ENCODE results near the gene HHAT.

HHAT gene

DNA sequence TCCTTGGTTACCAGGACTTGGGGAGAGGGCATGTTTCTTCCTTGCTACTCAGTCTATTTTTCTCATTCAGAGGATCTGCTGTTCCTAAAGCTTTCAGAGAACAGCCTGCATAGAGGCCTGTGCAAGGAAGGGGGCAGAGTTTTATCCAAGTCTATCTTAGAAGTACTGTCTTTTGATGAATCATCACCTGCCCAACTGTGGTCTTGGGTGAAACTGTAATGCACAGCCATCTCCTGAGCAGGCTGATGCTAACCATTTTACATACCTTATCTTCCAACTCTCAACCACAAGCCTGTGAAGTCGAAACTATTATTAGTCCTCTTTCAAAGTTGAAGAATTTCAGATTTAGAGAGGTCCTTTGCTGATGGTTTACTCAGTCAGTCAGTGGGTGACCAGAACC is 368.0 kb downstream of the HHAT start:
- Histone ChIP-seq H4K8ac (ENCODE audit: low read length) (no peak overlapping the region), H3K79me1 (replicated peaks; ENCODE audit: low read length, poor library complexity, severe bottlenecking) (no peaks in the 10 kb centered on the region), H3K36me3 (ENCODE audit: control insufficient read depth in 1 of 2, insufficient read depth in 2 of 2, low read depth in 1 of 2, low read length in 2 of 2) (peaks cover 0 to 4% of the 10 kb centered on the region in 2 experiments), H3K27ac (ENCODE audit: low read length, poor library complexity, severe bottlenecking) (no peak overlapping the region), H3K4ac (ENCODE audit: low read depth in 1 of 2, low read length in 2 of 2) (no peak overlapping the region), H3K9ac (ENCODE audit: low read length) (no peak overlapping the region), H3K4me1 (ENCODE audit: control insufficient read depth, insufficient read depth, low read depth, low read length) (no peaks in the 10 kb centered on the region), H2BK120ac (ENCODE audit: low read depth, low read length) (no peak overlapping the region), H2AK5ac (ENCODE audit: low read length, severe bottlenecking) (no peak overlapping the region), H3K14ac (ENCODE audit: low read length in 2 of 2) (no peak overlapping the region), H3K4me2 (ENCODE audit: low read length, poor library complexity, severe bottlenecking) (no peak overlapping the region), H2BK5ac (ENCODE audit: low read depth, low read length, poor library complexity, severe bottlenecking) (no peak overlapping the region), H2BK15ac (ENCODE audit: low read depth, poor library complexity, severe bottlenecking) (no peak overlapping the region), H4K91ac (ENCODE audit: low read length) (no peak overlapping the region), H2AFZ (ENCODE audit: low read depth, low read length) (no peak overlapping the region), H3K27me3 (ENCODE audit: control insufficient read depth in 1 of 2, insufficient read depth in 1 of 2, low read length in 2 of 2) (no peaks in the 10 kb centered on the region), H3K23ac (ENCODE audit: low read length in 2 of 2) (no peak overlapping the region), H2BK12ac (ENCODE audit: low read length in 2 of 2) (no peak overlapping the region), H3K9me3 (ENCODE audit: control insufficient read depth, low read length) (no peaks in the 10 kb centered on the region), H3K18ac (ENCODE audit: low read depth in 1 of 2, low read length in 2 of 2) (no peak overlapping the region), H3K4me3 (ENCODE audit: insufficient read depth in 1 of 2, low read depth in 1 of 2, low read length in 2 of 2) (no peak overlapping the region)
- no peak for DNase-seq
- 100% methylated on average over 1 of the region's 1 CpG for WGBS

DNA sequence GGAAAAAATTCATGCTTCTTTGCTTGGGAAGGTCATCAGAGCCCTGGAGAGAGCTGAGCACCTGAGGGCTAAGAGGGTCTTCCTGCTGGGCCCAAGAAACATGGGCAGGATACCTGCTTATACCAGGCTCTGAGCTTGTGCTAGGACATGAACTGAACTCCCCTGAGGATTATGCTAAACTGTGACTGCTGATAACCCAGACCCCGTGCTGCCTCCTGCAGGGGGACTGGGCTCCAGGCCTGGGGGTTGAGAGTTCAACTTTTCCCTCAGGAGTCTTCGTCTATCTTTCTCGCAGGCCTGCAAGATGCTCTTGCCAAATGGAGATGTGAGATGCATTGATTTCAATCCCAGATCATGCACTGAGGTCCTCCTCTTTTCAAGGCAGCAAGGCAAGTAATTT is 368.5 kb downstream of the HHAT start:
- 46% methylated on average over 3 of the region's 3 CpGs for WGBS
- H3K18ac ChIP-seq (ENCODE audit: low read depth in 1 of 2, low read length in 2 of 2) = no peak overlapping the region

DNA sequence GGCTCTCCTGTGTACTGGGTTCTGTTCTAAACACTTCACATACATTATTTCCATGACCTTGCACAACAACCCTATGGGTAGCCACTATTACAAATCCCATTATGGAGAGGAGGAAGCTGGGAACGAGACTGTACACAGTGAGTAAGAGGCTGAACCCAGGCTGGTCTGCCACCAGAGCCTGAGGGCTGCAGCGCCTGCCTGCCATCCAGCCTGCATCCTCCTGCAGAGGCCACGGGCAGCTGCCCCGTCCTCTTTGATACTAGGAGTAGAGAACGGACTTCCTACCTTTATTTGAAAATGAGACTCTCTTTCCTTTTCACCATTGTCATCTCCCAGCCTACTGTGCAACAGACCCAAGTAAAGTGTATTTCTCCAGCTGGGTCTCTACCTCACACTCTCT is 370.0 kb downstream of the HHAT start:
- WGBS = 88% methylated on average over 5 of the region's 5 CpGs
- Histone ChIP-seq H3K23ac (ENCODE audit: low read length in 2 of 2) (no peak overlapping the region), H2BK120ac (ENCODE audit: low read depth, low read length) (no peak overlapping the region), H3K27ac (ENCODE audit: low read length, poor library complexity, severe bottlenecking) (no peak overlapping the region), H3K79me1 (replicated peaks; ENCODE audit: low read length, poor library complexity, severe bottlenecking) (no peaks in the 10 kb centered on the region), H2AFZ (ENCODE audit: low read depth, low read length) (no peak overlapping the region), H3K14ac (ENCODE audit: low read length in 2 of 2) (no peak overlapping the region), H3K9me3 (ENCODE audit: control insufficient read depth, low read length) (no peaks in the 10 kb centered on the region), H3K27me3 (ENCODE audit: control insufficient read depth in 1 of 2, insufficient read depth in 1 of 2, low read length in 2 of 2) (no peaks in the 10 kb centered on the region), H3K36me3 (ENCODE audit: control insufficient read depth in 1 of 2, insufficient read depth in 2 of 2, low read depth in 1 of 2, low read length in 2 of 2) (no peaks in the 10 kb centered on the region), H3K9ac (ENCODE audit: low read length) (no peak overlapping the region), H2BK12ac (ENCODE audit: low read length in 2 of 2) (no peak overlapping the region), H4K91ac (ENCODE audit: low read length) (no peak overlapping the region), H3K4me3 (ENCODE audit: insufficient read depth in 1 of 2, low read depth in 1 of 2, low read length in 2 of 2) (no peak overlapping the region), H3K4me1 (ENCODE audit: control insufficient read depth, insufficient read depth, low read depth, low read length) (no peaks in the 10 kb centered on the region), H2BK15ac (ENCODE audit: low read depth, poor library complexity, severe bottlenecking) (no peak overlapping the region), H4K8ac (ENCODE audit: low read length) (no peak overlapping the region), H3K4ac (ENCODE audit: low read depth in 1 of 2, low read length in 2 of 2) (no peak overlapping the region), H2BK5ac (ENCODE audit: low read depth, low read length, poor library complexity, severe bottlenecking) (no peak overlapping the region), H3K4me2 (ENCODE audit: low read length, poor library complexity, severe bottlenecking) (no peak overlapping the region), H3K18ac (ENCODE audit: low read depth in 1 of 2, low read length in 2 of 2) (no peak overlapping the region), H2AK5ac (ENCODE audit: low read length, severe bottlenecking) (no peak overlapping the region)
- no peak for DNase-seq

More for the DNA sequence above, 368.5 kb downstream of the HHAT start:
- no peak overlapping the region for H2AK5ac ChIP-seq (ENCODE audit: low read length, severe bottlenecking)
- no peaks in the 10 kb centered on the region for H3K9me3 ChIP-seq (ENCODE audit: control insufficient read depth, low read length)
- no peak overlapping the region for H2BK15ac ChIP-seq (ENCODE audit: low read depth, poor library complexity, severe bottlenecking)
- no peak overlapping the region for H3K4me3 ChIP-seq (ENCODE audit: insufficient read depth in 1 of 2, low read depth in 1 of 2, low read length in 2 of 2)
- no peak for DNase-seq
- H3K14ac ChIP-seq (ENCODE audit: low read length in 2 of 2) = no peak overlapping the region
- H2BK5ac ChIP-seq (ENCODE audit: low read depth, low read length, poor library complexity, severe bottlenecking) = no peak overlapping the region
- no peak overlapping the region for H3K27ac ChIP-seq (ENCODE audit: low read length, poor library complexity, severe bottlenecking)
- no peak overlapping the region for H4K8ac ChIP-seq (ENCODE audit: low read length)
- H4K91ac ChIP-seq (ENCODE audit: low read length) = no peak overlapping the region
- no peak overlapping the region for H2AFZ ChIP-seq (ENCODE audit: low read depth, low read length)
- H3K4me2 ChIP-seq (ENCODE audit: low read length, poor library complexity, severe bottlenecking) = no peak overlapping the region
- H3K4ac ChIP-seq (ENCODE audit: low read depth in 1 of 2, low read length in 2 of 2) = no peak overlapping the region
- peaks cover 0 to 4% of the 10 kb centered on the region in 2 experiments for H3K36me3 ChIP-seq (ENCODE audit: control insufficient read depth in 1 of 2, insufficient read depth in 2 of 2, low read depth in 1 of 2, low read length in 2 of 2)
- no peaks in the 10 kb centered on the region for H3K4me1 ChIP-seq (ENCODE audit: control insufficient read depth, insufficient read depth, low read depth, low read length)
- H2BK12ac ChIP-seq (ENCODE audit: low read length in 2 of 2) = no peak overlapping the region
- no peak overlapping the region for H3K23ac ChIP-seq (ENCODE audit: low read length in 2 of 2)
- no peak overlapping the region for H3K9ac ChIP-seq (ENCODE audit: low read length)
- no peaks in the 10 kb centered on the region for H3K79me1 ChIP-seq (replicated peaks; ENCODE audit: low read length, poor library complexity, severe bottlenecking)
- H3K27me3 ChIP-seq (ENCODE audit: control insufficient read depth in 1 of 2, insufficient read depth in 1 of 2, low read length in 2 of 2) = no peaks in the 10 kb centered on the region
- no peak overlapping the region for H2BK120ac ChIP-seq (ENCODE audit: low read depth, low read length)

DNA sequence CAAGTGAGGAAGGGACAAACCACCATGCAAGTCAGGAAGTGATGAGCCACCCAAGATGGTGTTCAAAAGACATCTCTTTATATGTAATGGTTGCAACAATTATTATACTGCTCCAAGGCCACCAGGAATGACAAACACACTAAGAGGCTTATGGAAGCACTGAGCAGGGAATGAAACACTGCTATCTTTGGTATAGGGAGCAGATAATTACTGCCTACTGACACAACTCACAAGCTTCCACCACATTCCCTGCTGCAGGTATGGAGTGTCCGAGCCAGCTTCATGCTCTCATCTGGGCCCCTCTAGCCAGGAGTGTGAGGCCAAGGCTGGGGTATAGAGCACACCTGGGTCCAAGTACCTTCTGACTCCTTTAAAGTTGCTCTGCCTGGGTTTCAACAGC is 371.4 kb downstream of the HHAT start:
- Histone ChIP-seq H3K4me2 (ENCODE audit: low read length, poor library complexity, severe bottlenecking) (no peak overlapping the region), H3K14ac (ENCODE audit: low read length in 2 of 2) (no peak overlapping the region), H2BK5ac (ENCODE audit: low read depth, low read length, poor library complexity, severe bottlenecking) (no peak overlapping the region), H3K9ac (ENCODE audit: low read length) (no peak overlapping the region), H3K4me1 (ENCODE audit: control insufficient read depth, insufficient read depth, low read depth, low read length) (no peaks in the 10 kb centered on the region), H2AK5ac (ENCODE audit: low read length, severe bottlenecking) (no peak overlapping the region), H3K27me3 (ENCODE audit: control insufficient read depth in 1 of 2, insufficient read depth in 1 of 2, low read length in 2 of 2) (no peaks in the 10 kb centered on the region), H3K9me3 (ENCODE audit: control insufficient read depth, low read length) (no peaks in the 10 kb centered on the region), H3K23ac (ENCODE audit: low read length in 2 of 2) (no peak overlapping the region), H2BK12ac (ENCODE audit: low read length in 2 of 2) (peak overlapping the region in 1 of 2 experiments; percentile 56), H2AFZ (ENCODE audit: low read depth, low read length) (no peak overlapping the region), H3K27ac (ENCODE audit: low read length, poor library complexity, severe bottlenecking) (no peak overlapping the region), H3K4me3 (ENCODE audit: insufficient read depth in 1 of 2, low read depth in 1 of 2, low read length in 2 of 2) (no peak overlapping the region), H3K4ac (ENCODE audit: low read depth in 1 of 2, low read length in 2 of 2) (no peak overlapping the region), H3K18ac (ENCODE audit: low read depth in 1 of 2, low read length in 2 of 2) (no peak overlapping the region), H4K91ac (ENCODE audit: low read length) (no peak overlapping the region), H3K79me1 (replicated peaks; ENCODE audit: low read length, poor library complexity, severe bottlenecking) (peaks cover 2% of the 10 kb centered on the region), H2BK120ac (ENCODE audit: low read depth, low read length) (no peak overlapping the region), H4K8ac (ENCODE audit: low read length) (no peak overlapping the region), H3K36me3 (ENCODE audit: control insufficient read depth in 1 of 2, insufficient read depth in 2 of 2, low read depth in 1 of 2, low read length in 2 of 2) (no peaks in the 10 kb centered on the region), H2BK15ac (ENCODE audit: low read depth, poor library complexity, severe bottlenecking) (peak overlapping the region; percentile 13)
- 95% methylated on average over 1 of the region's 1 CpG for WGBS
- DNase-seq = no peak

All from mesenchymal stem cell (in vitro differentiated cells and primary cell).